ENCODE results near the gene ZNF74.

DNA sequence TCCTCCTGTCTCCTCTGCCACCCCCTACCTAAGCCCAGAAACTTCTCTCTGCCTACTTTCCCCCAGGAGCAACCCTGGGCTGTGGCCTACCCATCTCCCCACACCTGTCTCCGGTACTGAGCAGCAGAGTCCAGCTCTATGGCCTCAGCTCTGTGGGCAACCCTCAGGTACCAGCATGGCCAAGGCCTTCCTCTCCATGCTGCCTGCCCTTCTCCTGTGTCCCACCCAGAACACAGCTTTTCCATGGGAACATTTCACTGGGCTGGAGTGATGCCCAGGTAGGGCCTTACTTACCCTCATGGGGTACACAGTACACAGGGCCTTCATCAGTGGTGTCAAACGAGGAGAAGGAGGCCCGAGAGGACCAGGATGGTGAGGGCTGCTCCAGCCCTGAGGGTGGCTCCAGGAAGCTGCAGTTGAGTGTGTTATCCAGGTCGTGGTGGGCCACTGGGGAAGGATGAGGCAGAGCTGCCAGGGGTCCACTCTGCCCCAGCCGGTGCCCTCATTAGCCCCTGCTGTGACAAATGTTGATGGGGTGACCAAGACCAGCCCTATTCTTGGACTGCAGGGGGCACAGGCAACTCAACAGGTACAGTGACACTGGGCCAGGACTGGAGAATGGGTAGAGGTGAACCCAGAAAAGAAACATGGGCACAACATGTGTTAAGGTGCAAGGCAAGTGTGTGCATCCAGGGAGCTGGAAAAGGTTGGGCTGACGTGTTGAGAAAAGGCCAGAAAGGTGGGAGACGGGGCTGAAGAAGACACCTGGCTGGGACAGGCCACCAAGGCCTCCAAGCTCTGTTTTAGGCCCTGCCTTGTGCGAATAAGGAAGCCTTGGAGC lies 33.4 kb downstream of the ZNF74 start:
- TF ChIP-seq TCF4 (CRISPR knock-in tag; IDR thresholded peaks at IDR 0.05; ENCODE audit: borderline replicate concordance) (no peak), ARNTL (CRISPR knock-in tag; IDR thresholded peaks at IDR 0.05; ENCODE audit: borderline replicate concordance, low read depth) (no peak), GLIS3 (CRISPR knock-in tag; IDR thresholded peaks at IDR 0.05) (no peak), BACH2 (CRISPR knock-in tag; IDR thresholded peaks at IDR 0.05; ENCODE audit: borderline replicate concordance) (no peak)
